Mesenchymal stem cell (in vitro differentiated cells and primary cell): ENCODE results near the gene NSG1.

ENCODE experiments used
- DNase-seq: peaks from one replicate; pipeline ENCODE4 v3.0.0-alpha.2; 2013
- H2AFZ ChIP-seq: one replicate; pipeline ENCODE4 v1.6.1; 2013; ENCODE audit warnings: low read depth, mild to moderate bottlenecking, control low read depth, inconsistent platforms, low read length, moderate library complexity
- H2AK5ac ChIP-seq: 2 replicates; pipeline ENCODE4 v1.6.1; 2013; ENCODE audit warnings: low read length, moderate library complexity, mild to moderate bottlenecking, inconsistent platforms; ENCODE audit not compliant: severe bottlenecking
- H2BK120ac ChIP-seq: one replicate; pipeline ENCODE4 v1.6.1; 2013; ENCODE audit warnings: low read depth, mild to moderate bottlenecking, inconsistent platforms, low read length, moderate library complexity
- H2BK12ac ChIP-seq, 2 experiments: one replicate each; pipeline ENCODE4 v1.6.1; 2013; ENCODE audit warnings: inconsistent platforms in 2 of 2, low read length in 2 of 2, mild to moderate bottlenecking in 2 of 2, moderate library complexity in 2 of 2, control low read depth in 1 of 2
- H2BK15ac ChIP-seq: one replicate; pipeline ENCODE4 v1.6.1; 2013; ENCODE audit warnings: mild to moderate bottlenecking, low read depth, inconsistent platforms; ENCODE audit not compliant: poor library complexity, severe bottlenecking
- H2BK5ac ChIP-seq: 2 replicates; pipeline ENCODE4 v1.6.1; 2013; ENCODE audit warnings: low read depth, mild to moderate bottlenecking, low read length, control low read depth, inconsistent platforms; ENCODE audit not compliant: poor library complexity, severe bottlenecking
- H3K14ac ChIP-seq, 2 experiments: one replicate each; pipeline ENCODE4 v1.6.1; 2013; ENCODE audit warnings: inconsistent platforms in 2 of 2, low read length in 2 of 2, control low read depth in 1 of 2, mild to moderate bottlenecking in 1 of 2, moderate library complexity in 1 of 2
- H3K18ac ChIP-seq, 2 experiments: one replicate each; pipeline ENCODE4 v1.6.1; 2013; ENCODE audit warnings: inconsistent platforms in 2 of 2, low read length in 2 of 2, control low read depth in 1 of 2, low read depth in 1 of 2, mild to moderate bottlenecking in 1 of 2
- H3K23ac ChIP-seq, 2 experiments: one replicate each; pipeline ENCODE4 v1.6.1; 2013; ENCODE audit warnings: inconsistent platforms in 2 of 2, low read length in 2 of 2, mild to moderate bottlenecking in 2 of 2, moderate library complexity in 2 of 2, control low read depth in 1 of 2
- H3K27ac ChIP-seq: 2 replicates; pipeline ENCODE4 v1.5.1; 2013; ENCODE audit warnings: mild to moderate bottlenecking, moderate library complexity, low read length, control low read depth, inconsistent platforms; ENCODE audit not compliant: poor library complexity, severe bottlenecking
- H3K27me3 ChIP-seq, 2 experiments: 2 replicates each; pipeline versions ENCODE4 v1.6.1 to v1.7.0; 2013; ENCODE audit warnings: low read length in 2 of 2, mild to moderate bottlenecking in 2 of 2, moderate library complexity in 2 of 2, control low read depth in 1 of 2, inconsistent platforms in 1 of 2; ENCODE audit not compliant: control insufficient read depth in 1 of 2, insufficient read depth in 1 of 2
- H3K36me3 ChIP-seq, 2 experiments: 2 replicates each; pipeline versions ENCODE4 v1.6.1 to v1.7.0; 2013; ENCODE audit warnings: low read length in 2 of 2, control low read depth in 1 of 2, inconsistent platforms in 1 of 2, low read depth in 1 of 2, mild to moderate bottlenecking in 1 of 2; ENCODE audit not compliant: insufficient read depth in 2 of 2, control insufficient read depth in 1 of 2
- H3K4ac ChIP-seq, 2 experiments: one replicate each; pipeline ENCODE4 v1.6.1; 2013; ENCODE audit warnings: inconsistent platforms in 2 of 2, low read length in 2 of 2, mild to moderate bottlenecking in 2 of 2, moderate library complexity in 2 of 2, control low read depth in 1 of 2, low read depth in 1 of 2
- H3K4me1 ChIP-seq: 2 replicates; pipeline ENCODE4 v1.6.1; 2013; ENCODE audit warnings: low read depth, low read length, control low read depth; ENCODE audit not compliant: control insufficient read depth, insufficient read depth
- H3K4me2 ChIP-seq: 2 replicates; pipeline ENCODE4 v1.6.1; 2013; ENCODE audit warnings: low read length, mild to moderate bottlenecking, inconsistent platforms; ENCODE audit not compliant: poor library complexity, severe bottlenecking
- H3K4me3 ChIP-seq, 2 experiments: 2 replicates each; pipeline versions ENCODE4 v1.5.1 to v1.7.0; 2013; ENCODE audit warnings: low read length in 2 of 2, mild to moderate bottlenecking in 2 of 2, control low read depth in 1 of 2, low read depth in 1 of 2; ENCODE audit not compliant: insufficient read depth in 1 of 2
- H3K79me1 ChIP-seq: replicated peaks from 2 replicates; pipeline ENCODE4 v1.6.1; 2013; ENCODE audit warnings: mild to moderate bottlenecking, control low read depth, low read length, inconsistent platforms; ENCODE audit not compliant: poor library complexity, severe bottlenecking
- H3K9ac ChIP-seq: 2 replicates; pipeline ENCODE4 v1.7.0; 2013; ENCODE audit warnings: mild to moderate bottlenecking, low read length, moderate library complexity
- H3K9me3 ChIP-seq: 2 replicates; pipeline ENCODE4 v1.7.0; 2013; ENCODE audit warnings: mild to moderate bottlenecking, low read length; ENCODE audit not compliant: control insufficient read depth
- H4K8ac ChIP-seq: one replicate; pipeline ENCODE4 v1.6.1; 2013; ENCODE audit warnings: inconsistent platforms, mild to moderate bottlenecking, low read length, moderate library complexity
- H4K91ac ChIP-seq: one replicate; pipeline ENCODE4 v1.6.1; 2013; ENCODE audit warnings: mild to moderate bottlenecking, low read length, inconsistent platforms
- WGBS: methylation state at CpG from one replicate; pipeline ENCODE4 v1.1.7; 2013; ENCODE audit warnings: mixed read lengths; 5-methylcytosine and 5-hydroxymethylcytosine counted together

Gene NSG1

GRCh38 chr4:4394644-4395043 is 7.7 kb downstream of the NSG1 start:
- Histone ChIP-seq H3K9me3 (peaks cover 2% of the 10 kb centered on the region), H3K27ac (no peak overlapping the region), H2BK120ac (no peak overlapping the region), H3K36me3 (no peaks in the 10 kb centered on the region), H3K79me1 (no peaks in the 10 kb centered on the region), H3K4ac (no peak overlapping the region), H3K4me1 (peaks cover 4% of the 10 kb centered on the region), H3K27me3 (peaks cover 76 to 98% of the 10 kb centered on the region in 2 experiments), H3K18ac (peak overlapping the region in 1 of 2 experiments; percentile 68), H2BK12ac (peak overlapping the region in 1 of 2 experiments; percentile 10), H3K4me2 (no peak overlapping the region), H2AFZ (no peak overlapping the region), H3K4me3 (no peak overlapping the region), H4K8ac (no peak overlapping the region), H3K9ac (no peak overlapping the region), H2AK5ac (no peak overlapping the region), H2BK5ac (no peak overlapping the region), H3K14ac (peak overlapping the region in 1 of 2 experiments; percentile 80), H3K23ac (no peak overlapping the region), H4K91ac (peak overlapping the region; percentile 3), H2BK15ac (no peak overlapping the region)
- WGBS = 81% methylated on average over 9 of the region's 9 CpGs
- DNase-seq = peak; percentile 72

GRCh38 chr4:4395371-4395770 is 8.5 kb downstream of the NSG1 start:
- H3K27me3 ChIP-seq = peaks cover 69 to 97% of the 10 kb centered on the region in 2 experiments
- H3K9ac ChIP-seq = no peak overlapping the region
- no peak overlapping the region for H2BK120ac ChIP-seq
- H3K27ac ChIP-seq = no peak overlapping the region
- H2AFZ ChIP-seq = no peak overlapping the region
- 87% methylated on average over 9 of the region's 9 CpGs for WGBS
- H2AK5ac ChIP-seq = no peak overlapping the region
- H3K79me1 ChIP-seq = no peaks in the 10 kb centered on the region
- DNase-seq = no peak
- no peak overlapping the region for H3K4me2 ChIP-seq
- no peak overlapping the region for H3K4ac ChIP-seq
- H3K14ac ChIP-seq = no peak overlapping the region
- peak overlapping the region; percentile 70 for H4K91ac ChIP-seq
- peaks cover 9% of the 10 kb centered on the region for H3K9me3 ChIP-seq
- H3K23ac ChIP-seq = no peak overlapping the region
- H2BK12ac ChIP-seq = no peak overlapping the region
- H3K18ac ChIP-seq = peak overlapping the region in 1 of 2 experiments; percentile 6
- H3K4me1 ChIP-seq = peaks cover 4% of the 10 kb centered on the region
- no peaks in the 10 kb centered on the region for H3K36me3 ChIP-seq
- H4K8ac ChIP-seq = peak overlapping the region; percentile 47
- H2BK15ac ChIP-seq = no peak overlapping the region
- no peak overlapping the region for H2BK5ac ChIP-seq
- no peak overlapping the region for H3K4me3 ChIP-seq

DNA sequence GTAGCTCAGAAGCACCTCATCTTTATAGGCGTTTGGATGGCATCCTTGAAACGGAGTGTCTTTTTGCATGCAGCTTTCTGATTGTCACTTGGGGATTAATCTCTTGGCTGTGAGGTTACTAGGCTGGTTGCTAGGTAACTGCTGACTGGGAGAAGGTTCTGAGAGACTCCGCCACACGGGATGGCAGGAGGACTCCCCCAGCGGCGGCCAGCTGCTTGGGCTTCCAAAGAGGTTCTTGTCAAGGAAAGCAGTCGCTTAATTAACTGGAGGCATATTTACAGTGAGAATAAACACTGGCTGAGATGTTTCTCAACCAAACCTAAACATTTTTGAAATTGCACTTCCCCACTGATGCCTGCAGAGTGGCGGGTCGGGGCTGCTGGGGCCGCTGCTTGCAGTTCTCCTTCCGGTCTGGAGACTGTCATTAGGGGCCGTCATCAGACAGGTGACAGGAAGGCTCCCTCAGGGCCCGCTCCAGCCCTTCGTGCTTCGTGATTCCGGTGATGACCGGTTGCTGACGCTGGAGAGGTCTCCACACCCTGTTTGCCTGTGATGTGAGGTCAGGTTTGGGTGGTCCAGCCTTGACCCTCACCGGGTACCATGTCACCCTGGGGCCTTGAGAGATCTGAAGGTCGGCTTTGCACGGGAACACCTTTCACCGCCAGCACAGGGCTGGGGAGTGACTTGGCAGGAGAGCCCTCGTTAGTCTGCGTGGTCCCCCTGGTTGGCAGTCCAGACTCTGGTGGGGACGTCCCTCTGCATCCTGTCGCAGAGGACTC is 9.1 kb downstream of the NSG1 start:
- peak; percentile 96 for DNase-seq
- Histone ChIP-seq H2BK15ac (peak overlapping the region; percentile 92), H3K27ac (no peak overlapping the region), H3K36me3 (no peaks in the 10 kb centered on the region), H3K18ac (peak overlapping the region in 1 of 2 experiments; percentile 41), H3K4me2 (no peak overlapping the region), H2BK12ac (peak overlapping the region; percentile 33 to 80), H2BK5ac (no peak overlapping the region), H3K4me3 (no peak overlapping the region), H4K8ac (peak overlapping the region; percentile 29), H3K9ac (no peak overlapping the region), H2AFZ (no peak overlapping the region), H3K27me3 (peaks cover 62 to 97% of the 10 kb centered on the region in 2 experiments), H3K23ac (no peak overlapping the region), H3K14ac (no peak overlapping the region), H2AK5ac (no peak overlapping the region), H2BK120ac (peak overlapping the region; percentile 50), H3K4ac (peak overlapping the region in 1 of 2 experiments; percentile 3), H4K91ac (peak overlapping the region; percentile 87), H3K4me1 (peaks cover 4% of the 10 kb centered on the region), H3K79me1 (no peaks in the 10 kb centered on the region), H3K9me3 (peaks cover 10% of the 10 kb centered on the region)
- 33% methylated on average over 23 of the region's 26 CpGs for WGBS

- H3K27ac ChIP-seq = no peak overlapping the region
- H3K18ac ChIP-seq = peak overlapping the region; percentile 85 to 94
- peak overlapping the region; percentile 69 to 98 for H3K4ac ChIP-seq
- no peak overlapping the region for H3K9ac ChIP-seq
- H3K4me2 ChIP-seq = no peak overlapping the region
- H3K9me3 ChIP-seq = peaks cover 10% of the 10 kb centered on the region
- H3K4me1 ChIP-seq = peaks cover 4% of the 10 kb centered on the region
- H4K91ac ChIP-seq = peak overlapping the region; percentile 91
- peak overlapping the region; percentile 55 for H2BK15ac ChIP-seq
- H4K8ac ChIP-seq = peak overlapping the region; percentile 66
- H3K4me3 ChIP-seq = no peak overlapping the region
- no peaks in the 10 kb centered on the region for H3K79me1 ChIP-seq
- DNase-seq = peak; percentile 87
- H3K14ac ChIP-seq = peak overlapping the region in 1 of 2 experiments; percentile 75
- H2AFZ ChIP-seq = no peak overlapping the region
- H3K36me3 ChIP-seq = no peaks in the 10 kb centered on the region
- H2BK120ac ChIP-seq = peak overlapping the region; percentile 64
- H3K27me3 ChIP-seq = peaks cover 60 to 97% of the 10 kb centered on the region in 2 experiments
- WGBS = 58% methylated on average over 16 of the region's 19 CpGs
- H3K23ac ChIP-seq = no peak overlapping the region
- peak overlapping the region; percentile 80 to 96 for H2BK12ac ChIP-seq
- no peak overlapping the region for H2AK5ac ChIP-seq
- no peak overlapping the region for H2BK5ac ChIP-seq
Observed at GRCh38 chr4:4396628-4397440, 9.9 kb downstream of the NSG1 start.
